Fibroblast of skin of right biceps (primary cell): ENCODE results near the gene PHF21A.

Source experiments
- DNase-seq: peaks from one replicate; pipeline ENCODE4 v3.0.0-alpha.2; 2013

Gene PHF21A

GRCh38 chr11:45931739-45932138 is 189.5 kb downstream of the PHF21A start:
- no peak for DNase-seq

DNA sequence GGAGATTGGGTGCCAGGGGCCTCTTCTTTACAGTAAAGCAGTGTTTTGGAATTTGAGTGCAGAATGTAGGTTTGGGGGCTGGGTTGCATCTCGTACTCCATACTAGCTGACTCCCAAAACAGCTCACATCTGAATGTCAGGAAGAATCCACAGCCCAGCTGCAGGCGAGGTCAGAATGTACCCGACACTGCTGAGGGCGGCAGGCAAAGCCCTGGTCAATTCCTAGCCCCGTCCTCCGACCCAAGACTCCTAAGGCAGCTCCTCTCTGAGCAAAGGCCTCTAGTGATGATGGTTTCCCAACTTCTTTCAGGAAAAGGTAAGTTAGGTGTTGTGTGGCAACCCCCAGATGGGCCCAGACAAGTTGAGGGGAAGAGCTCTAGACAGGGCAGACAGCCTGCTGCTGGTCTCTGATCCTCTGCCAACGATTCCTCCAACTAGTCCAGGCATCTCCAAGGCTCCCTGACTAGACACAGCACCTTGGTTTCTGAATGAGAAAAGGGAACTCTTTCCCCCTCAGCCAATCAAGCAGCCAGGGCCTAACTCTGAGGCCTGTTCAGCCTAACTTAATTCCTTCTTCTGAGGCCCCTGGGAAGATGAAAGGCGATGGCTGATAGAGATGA is 190.2 kb downstream of the PHF21A start:
- no peak for DNase-seq

- DNase-seq = no peak
Measured at GRCh38 chr11:45930031-45930794, 191.0 kb downstream of the PHF21A start.

DNA sequence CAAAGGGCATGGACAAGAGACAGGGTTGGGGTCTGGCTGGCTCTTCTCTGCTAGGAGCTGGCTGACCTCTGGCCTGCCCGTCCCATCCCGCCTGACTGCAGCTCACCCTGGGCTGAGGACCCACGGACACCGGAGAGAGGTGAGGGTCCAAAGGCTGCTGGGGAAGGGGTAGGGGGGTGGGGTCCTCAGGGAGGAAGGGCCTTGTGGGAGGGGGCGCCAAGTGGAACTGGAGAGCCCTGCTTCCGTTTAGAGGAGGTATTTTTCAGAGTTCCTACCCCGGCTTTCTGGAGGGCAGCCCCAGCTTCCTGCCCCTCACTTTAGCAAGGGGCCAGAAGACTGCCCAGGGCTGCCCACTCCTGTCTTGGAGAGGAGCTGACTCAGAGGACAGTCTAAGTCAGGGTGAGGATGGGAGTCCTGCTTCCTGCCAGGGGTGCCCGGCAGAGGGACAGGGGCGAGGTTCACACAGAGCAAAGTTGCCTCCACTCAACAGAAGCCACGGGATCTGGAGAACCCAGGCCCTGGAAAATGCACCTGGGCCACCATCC is 191.7 kb downstream of the PHF21A start:
- DNase-seq = no peak

- no peak for DNase-seq
Measured at GRCh38 chr11:45928535-45929215, 192.6 kb downstream of the PHF21A start.

DNA sequence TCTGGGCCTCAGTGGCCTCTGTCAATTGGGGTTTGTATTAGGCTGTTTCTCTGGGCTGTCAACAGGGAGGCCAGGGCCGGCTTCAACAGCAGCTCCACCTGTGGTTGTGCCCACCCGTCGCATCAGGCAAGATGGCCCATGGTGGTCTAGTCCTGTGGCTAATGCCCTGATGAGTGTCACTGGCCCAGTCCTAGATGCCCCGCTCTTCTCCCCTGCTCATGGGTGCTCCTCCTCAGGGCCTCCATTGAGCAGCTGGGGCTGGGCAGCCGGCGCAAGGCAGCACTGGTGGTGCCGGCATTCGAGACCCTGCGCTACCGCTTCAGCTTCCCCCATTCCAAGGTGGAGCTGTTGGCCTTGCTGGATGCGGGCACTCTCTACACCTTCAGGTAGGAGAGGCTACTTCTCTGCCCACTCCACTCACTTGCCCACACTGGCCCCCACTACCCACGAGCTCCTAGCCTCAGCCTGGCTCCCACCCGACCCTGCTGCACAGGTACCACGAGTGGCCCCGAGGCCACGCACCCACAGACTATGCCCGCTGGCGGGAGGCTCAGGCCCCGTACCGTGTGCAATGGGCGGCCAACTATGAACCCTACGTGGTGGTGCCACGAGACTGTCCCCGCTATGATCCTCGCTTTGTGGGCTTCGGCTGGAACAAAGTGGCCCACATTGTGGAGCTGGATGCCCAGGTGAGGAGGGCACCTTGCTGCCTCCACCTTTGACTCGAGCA is 193.4 kb downstream of the PHF21A start:
- no peak for DNase-seq

DNA sequence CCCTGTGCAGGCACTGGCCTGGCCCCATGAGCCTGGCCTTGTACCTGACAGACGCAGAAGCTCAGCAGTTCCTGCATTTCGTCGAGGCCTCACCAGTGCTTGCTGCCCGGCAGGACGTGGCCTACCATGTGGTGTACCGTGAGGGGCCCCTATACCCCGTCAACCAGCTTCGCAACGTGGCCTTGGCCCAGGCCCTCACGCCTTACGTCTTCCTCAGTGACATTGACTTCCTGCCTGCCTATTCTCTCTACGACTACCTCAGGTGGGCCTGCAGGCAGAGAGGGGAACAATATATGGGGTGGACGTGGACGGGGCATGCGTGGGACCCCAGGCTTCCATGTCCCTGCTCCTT is 193.9 kb downstream of the PHF21A start:
- DNase-seq = no peak

DNA sequence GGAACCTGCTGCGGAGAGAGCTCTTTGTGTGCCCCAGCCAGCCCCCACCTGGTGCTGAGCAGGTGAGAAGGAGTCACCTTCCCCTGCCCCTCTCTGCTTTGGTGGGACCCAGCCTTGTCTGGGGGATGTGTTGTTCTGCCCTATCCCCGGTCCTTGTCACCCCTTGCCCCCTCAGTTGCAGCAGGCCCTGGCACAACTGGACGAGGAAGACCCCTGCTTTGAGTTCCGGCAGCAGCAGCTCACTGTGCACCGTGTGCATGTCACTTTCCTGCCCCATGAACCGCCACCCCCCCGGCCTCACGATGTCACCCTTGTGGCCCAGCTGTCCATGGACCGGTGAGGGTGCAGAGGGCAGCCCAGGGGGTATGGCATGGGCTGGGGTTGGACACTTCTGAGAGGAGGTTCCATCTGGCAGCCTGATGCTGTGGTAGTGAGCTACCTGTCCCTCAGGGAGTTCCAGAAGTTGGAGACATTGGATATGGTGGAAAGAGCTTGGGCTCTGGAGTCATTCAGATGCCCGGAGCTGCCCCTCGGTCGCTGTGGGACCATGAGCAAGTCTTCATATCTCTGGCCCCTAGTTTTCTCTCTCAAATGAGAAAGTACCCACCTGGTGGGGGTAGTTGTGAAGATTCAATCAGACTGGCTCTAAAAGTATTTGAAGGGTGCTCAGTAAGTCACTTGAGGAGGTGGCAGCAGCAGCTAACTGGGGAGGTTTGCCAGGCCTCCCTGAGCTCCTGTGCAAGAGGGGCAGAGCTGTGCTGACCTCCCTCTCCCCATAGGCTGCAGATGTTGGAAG is 194.5 kb downstream of the PHF21A start:
- no peak for DNase-seq

GRCh38 chr11:45926001-45926401 is 195.3 kb downstream of the PHF21A start:
- no peak for DNase-seq

DNA sequence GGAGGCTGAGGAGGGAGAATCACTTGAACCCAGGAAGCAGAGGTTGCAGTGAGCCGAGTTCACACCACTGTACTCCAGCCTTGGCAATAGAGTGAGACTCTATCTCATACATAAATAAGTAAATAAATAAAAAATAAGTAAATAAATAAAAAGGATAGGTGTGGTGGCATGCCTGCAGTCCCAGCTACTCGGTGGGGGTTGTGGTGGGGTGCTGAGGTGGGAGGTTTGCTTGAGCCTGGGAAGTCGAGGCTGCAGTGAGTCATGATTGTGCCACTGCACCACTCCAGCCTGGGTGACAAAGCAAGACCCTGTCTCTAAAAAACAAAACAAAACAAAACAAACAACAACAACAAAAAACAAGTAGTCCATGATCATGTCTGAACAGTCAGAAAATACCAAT is 195.7 kb downstream of the PHF21A start:
- no peak for DNase-seq

GRCh38 chr11:45924927-45925326 is 196.3 kb downstream of the PHF21A start:
- DNase-seq = no peak

DNA sequence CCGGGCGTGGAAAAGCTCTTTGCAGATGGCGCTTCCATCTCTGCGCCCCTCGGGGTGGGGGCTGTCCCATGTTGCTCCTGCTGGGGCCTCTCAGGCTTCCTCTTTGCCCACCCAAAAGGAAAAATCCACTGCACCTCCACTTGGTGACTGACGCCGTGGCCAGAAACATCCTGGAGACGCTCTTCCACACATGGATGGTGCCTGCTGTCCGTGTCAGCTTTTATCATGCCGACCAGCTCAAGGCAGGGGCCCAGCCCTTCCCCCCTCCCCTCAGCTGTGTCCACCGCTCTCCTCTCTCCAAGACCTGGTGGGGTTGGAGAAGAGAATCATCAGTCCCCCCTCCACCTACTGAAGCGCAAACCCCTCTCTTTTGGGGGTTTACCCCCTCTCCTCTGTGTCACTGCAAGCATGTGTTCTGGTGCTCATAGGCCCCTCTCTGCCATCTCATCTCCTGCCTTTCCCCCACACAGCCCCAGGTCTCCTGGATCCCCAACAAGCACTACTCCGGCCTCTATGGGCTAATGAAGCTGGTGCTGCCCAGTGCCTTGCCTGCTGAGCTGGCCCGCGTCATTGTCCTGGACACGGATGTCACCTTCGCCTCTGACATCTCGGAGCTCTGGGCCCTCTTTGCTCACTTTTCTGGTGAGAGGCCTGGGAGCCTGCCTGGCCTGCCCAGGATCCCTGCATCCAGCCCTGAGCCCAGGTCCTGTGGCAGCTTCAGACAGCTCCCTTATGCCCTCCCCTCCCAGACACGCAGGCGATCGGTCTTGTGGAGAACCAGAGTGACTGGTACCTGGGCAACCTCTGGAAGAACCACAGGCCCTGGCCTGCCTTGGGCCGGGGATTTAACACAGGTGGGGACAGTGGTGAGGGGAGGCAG is 197.0 kb downstream of the PHF21A start:
- DNase-seq = no peak

- DNase-seq = no peak
Measured at GRCh38 chr11:45922425-45923082, 198.7 kb downstream of the PHF21A start, which contains the start of gene LARGE2. TSS of gene LARGE2 (plus strand) at chr11:45922656. CDS start at chr11:45922883, 227 bp downstream.

DNA sequence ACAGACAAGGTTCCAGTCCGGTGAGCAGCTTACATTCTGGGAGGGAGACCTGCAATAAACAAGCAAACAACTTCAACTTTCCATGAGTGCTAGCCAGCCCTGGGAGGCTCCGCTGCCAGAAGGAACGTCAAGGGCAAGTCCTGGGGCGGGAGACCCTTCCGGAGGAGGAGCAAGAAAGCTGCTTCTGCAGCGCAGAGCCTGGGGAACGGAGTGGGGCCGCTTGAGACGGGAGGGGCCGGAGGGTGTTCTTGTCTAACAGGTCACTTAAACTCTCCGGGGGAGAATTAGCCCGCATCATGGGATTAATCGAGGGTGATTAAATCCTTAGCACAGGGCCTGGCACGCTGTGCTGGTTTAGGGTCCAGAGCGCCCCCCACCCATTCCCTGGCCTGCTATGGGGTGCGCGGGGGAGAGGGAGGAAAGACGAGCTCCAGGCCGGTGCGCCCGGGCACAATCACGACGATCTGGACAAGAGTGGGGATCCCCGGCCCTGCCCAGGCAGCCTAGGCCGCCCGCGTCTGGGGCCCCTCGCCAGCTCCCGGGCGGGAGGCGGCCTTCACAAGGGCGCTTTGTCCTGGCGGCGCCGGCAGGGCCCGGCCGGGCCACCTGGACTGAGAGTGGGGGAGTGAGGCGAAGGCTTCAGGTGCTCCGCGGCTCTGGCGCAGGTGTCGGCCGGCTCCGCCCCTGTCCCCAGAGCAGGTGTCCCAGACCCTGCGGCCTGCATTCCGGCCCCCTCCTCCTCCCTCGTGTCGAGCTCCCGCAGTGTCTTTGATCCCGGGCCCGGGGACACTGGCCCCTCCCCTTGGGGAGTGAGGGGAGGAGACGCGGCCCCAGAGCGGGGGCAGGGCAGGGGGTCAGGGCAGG is 199.5 kb downstream of the PHF21A start:
- no peak for DNase-seq

DNA sequence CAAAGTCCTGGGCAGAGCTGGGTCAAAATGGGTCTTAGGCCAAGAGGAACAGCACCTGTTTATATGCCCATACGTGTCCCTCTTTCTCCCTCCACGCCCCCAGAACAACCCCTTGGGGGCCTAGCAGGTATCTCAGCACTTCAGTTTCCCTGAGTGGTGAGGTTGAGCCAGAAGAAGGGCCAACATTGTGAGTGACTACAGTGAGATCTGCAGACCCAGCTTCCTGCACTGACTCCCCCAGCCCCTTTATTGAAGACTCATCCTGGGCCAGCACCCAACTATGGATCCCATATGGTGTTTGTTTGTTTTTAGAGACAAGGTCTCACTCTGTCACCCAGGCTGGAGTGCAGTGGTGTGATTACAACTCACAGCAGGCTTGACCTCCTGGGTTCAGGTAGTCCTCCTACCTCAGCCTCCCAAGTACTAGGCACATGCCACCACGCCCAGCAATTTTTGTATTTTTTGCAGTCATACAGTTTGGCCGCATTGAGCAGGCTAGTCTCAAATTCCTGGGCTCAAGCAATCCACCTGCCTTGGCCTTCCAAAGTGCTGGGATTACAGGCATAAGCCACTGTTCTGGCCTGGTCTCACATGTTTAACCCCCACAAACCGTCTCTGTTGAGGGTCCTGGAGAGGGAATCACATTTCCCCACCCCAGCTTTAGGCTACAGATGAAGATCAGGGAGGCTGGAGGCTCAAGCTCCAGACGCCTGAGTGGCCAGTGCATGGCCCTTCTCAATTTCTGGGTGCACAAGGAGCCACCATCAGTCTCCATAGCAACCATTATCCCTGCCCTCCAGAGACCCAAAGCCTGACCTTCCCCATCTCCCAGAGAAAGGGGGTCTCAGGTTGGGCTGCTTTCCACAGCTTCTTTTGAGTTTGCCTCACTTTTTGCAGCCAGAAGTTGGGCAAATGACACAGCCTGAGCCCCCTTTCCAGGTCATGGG is 200.4 kb downstream of the PHF21A start:
- DNase-seq = no peak

DNA sequence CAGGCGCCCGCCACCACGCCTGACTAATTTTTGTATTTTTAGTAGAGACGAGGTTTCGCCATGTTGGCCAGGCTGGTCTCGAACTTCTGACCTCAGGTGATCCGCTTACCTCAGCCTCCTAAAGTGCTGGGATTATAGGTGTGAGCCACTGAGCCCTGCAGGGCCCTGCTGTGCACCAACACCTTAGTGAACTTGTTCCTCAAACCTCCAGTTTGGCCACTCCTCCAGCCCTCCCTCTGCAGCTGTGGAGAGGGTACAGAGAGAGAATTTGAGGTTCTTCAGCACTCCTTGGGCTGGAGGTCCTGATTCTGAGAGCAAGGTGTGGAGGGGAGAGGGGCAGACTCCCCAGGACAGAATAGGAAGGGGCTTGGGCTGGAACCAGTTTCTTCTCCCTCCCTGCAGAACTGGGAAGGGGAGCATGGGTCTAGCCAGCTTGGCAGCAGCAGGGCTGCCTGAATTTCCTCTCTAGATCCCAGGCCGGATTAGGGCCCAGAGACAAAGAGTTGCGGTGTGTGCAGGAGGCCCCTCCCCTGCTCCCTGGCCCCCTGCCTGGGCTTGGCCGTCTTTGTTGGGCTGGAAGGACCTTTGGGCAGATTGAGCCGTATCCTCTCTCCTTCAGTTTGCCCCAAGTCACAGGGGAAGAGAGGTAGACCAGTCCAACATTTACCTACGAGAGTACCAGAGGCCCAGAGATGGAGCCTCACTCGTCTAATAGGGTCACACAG is 201.3 kb downstream of the PHF21A start:
- DNase-seq = no peak

DNA sequence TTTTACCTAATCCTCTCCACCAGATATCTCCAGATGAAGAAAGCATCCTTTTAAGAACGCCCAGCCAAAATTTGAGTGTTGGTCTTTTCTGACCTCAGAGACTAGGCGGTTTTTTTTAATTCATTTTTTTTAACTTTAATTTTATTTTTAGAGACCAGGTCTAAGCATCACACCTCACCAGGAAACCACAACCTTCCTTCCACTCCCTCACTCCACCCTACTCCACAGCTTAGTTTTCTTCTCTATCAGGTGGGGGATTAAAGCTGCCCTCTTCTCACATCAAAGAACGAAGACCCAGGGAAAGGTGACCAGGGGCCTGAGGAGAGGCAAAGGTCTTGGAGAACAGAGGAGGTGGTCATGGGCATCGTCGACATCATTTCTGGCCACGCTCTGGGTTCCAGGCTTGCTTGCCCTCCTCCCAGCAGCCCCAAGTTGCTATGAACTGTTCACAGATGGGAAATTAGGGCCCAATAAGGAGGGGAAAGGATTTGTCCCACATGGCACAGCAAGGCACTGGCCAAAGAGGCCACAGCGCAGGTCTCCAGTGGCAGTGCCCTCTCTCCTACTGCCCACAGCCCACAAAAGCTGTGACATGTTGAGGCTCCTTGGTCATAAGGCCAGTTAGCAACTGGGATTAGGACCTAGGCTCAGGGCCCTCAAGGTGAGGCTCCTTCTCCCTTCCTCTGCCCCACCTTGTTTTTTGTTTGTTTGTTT is 202.1 kb downstream of the PHF21A start:
- no peak for DNase-seq
